ENCODE measurements around the gene ZAP70.
"Not testable (repeated sequence)": the region's sequence is repeated elsewhere in the genome, so short reads cannot be mapped to it uniquely, and the experiment has no call there.

The ZAP70 gene

DNA sequence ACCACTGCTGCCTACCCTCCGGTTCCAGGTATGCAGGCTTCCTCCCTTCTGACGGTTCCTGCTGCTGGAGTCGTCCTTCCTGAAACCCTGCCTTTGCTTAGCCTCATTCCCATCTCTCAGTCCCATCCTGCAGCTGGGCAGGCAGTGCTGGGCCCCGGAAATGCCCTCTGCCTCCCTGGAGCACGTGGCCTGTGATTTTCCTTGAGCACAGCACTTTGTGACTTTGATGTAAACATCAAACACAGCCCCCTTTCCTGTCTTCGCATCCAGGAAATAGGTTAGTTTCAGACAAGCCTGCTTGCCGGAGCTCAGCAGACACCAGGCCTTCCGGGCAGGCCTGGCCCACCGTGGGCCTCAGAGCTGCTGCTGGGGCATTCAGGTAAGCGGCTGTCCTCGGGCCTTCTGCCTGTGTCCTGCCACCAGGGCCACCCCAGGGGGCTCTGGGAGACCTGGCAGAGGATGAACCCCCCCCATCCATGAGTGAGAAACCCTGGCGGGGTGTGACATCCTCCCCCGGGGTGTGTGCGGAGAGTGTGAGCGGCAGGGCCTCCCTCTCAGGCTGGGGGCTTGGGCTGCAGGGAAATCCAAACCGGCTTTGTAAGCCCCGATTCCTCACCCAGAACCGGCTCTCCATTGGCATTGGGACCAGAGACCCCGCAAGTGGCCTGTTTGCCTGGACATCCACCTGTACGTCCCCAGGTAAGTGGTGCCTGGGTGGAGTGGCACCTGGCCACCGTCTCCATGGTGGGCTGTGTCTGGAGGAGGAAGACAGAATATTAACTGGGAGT, at the start of gene ZAP70:
TSS of gene ZAP70 (plus strand) at position 281 of the 788 bp plus-strand sequence. CDS start 10,461 bp downstream, outside the sequence.
- peak; percentile 41 to 49 for DNase-seq (ENCODE audit: low read depth in 1 of 2, low spot score in 1 of 2)

DNA sequence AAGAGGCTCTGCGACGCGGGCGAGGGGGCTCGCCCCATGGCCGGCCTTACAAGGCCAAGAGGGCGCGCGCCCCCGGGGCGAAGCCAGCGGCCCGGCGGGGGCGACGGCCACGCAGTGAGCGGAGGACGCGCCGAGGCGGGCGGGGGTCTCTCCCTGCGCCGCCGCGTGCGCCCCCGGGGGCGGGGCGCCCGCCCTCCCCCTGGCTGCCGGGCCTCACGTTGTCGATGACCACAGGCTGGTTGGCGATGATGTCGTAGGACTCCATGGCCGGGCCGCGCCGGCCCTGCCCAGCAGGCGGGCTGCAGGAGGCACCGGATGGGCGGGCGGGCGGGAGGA, 49.8 kb upstream of the ZAP70 start:
- no peak for DNase-seq (ENCODE audit: low read depth in 1 of 2, low spot score in 1 of 2)

- DNase-seq (ENCODE audit: low read depth in 1 of 2, low spot score in 1 of 2) = peak; percentile 88 to 96
Observed at GRCh38 chr2:97663962-97664635, 49.3 kb upstream of the ZAP70 start, which contains the start of gene ACTR1B. ACTR1B (minus strand) TSS chr2:97664044; CDS start chr2:97663890, 154 bp downstream.

- DNase-seq (ENCODE audit: low read depth in 1 of 2, low spot score in 1 of 2) = no peak
Observed at GRCh38 chr2:97664636-97664970, 48.8 kb upstream of the ZAP70 start.

DNA sequence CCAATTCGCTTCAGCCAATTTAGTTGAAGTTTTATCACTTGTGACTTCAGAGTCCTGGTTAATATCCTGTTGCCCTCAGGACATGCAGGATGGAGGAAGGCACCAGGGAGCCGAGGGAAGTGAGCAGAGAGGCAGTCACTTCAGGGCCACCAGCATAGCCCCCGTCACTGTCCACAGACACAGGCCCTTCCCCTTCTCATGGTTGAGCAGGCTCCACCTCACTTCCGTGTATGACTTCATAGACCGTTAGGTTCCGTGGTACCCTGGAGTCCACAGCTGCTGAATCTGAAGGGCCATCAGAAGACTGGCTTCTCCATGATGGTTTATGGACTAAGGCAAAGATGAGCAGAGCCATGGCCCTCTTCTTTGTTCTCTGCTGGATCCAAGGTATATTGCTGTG, 43.9 kb upstream of the ZAP70 start, which contains the start of gene C2orf92:
TSS of gene C2orf92 (plus strand) at position 266 of the 400 bp plus-strand sequence. CDS start at position 342, 76 bp downstream.
- no peak for DNase-seq (ENCODE audit: low read depth in 1 of 2, low spot score in 1 of 2)

GRCh38 chr2:97670471-97670870, 42.9 kb upstream of the ZAP70 start:
- DNase-seq (ENCODE audit: low read depth in 1 of 2, low spot score in 1 of 2) = no peak

DNA sequence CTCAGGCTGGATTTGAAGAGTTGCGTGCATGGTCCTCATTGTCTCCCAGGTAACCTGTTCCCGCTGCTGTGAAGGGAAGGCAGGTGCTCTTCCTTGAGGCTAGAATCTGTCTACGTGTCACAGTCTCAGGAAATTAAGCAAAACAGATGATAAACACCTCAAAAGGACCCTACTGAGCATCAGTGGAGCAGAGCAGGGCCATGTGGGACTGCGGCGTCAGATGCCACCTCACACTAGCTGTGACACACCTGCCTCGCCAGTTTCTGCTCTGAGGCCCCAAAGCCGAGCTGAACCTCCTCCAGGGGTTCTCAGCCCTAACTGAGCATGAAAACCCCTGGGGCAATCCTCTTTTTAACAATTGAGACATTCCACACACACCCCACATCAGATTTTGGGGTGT, 41.9 kb upstream of the ZAP70 start:
- DNase-seq (ENCODE audit: low read depth in 1 of 2, low spot score in 1 of 2) = no peak

- not testable (repeated sequence) for DNase-seq (ENCODE audit: low read depth in 1 of 2, low spot score in 1 of 2)
Observed at GRCh38 chr2:97672606-97673140, 40.7 kb upstream of the ZAP70 start.

- DNase-seq (ENCODE audit: low read depth in 1 of 2, low spot score in 1 of 2) = no peak
Observed at GRCh38 chr2:97673182-97673914, 40.0 kb upstream of the ZAP70 start.

DNA sequence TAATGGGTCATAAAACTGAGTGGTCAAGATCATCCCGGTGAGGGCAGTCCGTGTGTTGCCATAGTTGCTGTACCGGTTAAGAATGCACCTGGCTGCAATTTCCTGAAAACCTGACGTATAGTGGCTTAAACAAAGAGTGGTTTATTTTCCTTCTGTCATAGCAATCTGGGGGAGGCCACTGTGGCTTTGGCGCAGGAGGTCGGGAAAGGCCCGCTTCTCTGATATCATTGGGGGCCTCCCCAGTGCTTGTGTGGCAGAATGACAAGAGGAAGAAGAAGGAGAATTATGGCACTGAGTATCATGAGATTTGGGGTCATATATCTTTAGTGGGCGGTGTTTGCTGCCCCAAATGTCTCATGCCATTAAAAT, 39.5 kb upstream of the ZAP70 start:
- DNase-seq (ENCODE audit: low read depth in 1 of 2, low spot score in 1 of 2) = no peak

DNA sequence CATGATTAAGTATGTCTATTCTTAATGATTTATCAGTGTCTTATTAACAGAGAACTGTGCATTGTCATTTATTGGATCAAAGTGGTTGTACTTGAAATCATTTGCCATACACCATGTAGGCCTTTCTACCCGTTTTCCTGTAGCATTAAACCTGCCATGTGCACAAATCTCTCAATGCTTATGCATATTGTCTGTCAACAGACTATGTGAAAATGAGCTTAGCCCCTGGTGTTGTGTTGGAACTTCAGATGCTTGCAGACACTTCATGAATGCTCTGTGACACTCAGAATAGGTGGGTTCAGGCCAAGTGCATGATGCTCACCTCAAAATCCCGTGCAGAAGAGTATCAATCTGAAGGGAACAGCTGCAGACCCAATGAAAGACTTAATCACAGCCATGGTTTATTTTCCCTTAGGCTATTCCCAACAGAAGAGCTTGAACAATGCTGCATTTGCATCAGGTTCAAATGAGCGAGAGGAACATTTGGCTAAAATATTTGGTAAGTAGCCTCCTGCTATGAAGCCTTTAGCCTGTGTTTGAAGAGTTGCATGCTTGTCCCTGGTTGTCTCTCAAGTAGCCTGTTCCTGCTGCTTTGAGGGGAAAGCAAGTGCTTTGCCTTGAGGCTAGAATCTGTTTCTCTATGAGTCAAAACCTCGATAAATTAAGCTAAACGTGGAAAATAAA, 37.8 kb upstream of the ZAP70 start:
- DNase-seq (ENCODE audit: low read depth in 1 of 2, low spot score in 1 of 2) = no peak

- no peak for DNase-seq (ENCODE audit: low read depth in 1 of 2, low spot score in 1 of 2)
Observed at GRCh38 chr2:97676620-97677019, 36.8 kb upstream of the ZAP70 start.

DNA sequence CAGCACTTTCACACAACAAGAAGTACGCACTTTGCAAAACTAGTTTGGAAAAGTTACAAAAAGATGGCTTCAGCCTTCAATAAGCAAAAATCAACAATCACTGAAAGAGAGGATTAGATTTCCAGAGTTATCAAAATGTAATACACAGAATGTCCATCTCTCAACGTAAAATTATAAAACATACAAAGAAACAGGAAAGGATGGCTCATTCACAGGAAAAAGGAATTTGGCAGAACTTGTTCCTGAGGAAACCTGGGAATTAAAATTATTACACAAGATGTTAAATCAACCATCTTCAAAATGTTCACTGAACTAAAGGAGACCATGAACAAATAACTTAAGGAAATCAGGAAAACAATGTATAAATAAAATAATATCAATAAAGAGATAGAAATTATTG, 35.9 kb upstream of the ZAP70 start:
- no peak for DNase-seq (ENCODE audit: low read depth in 1 of 2, low spot score in 1 of 2)

GRCh38 chr2:97678298-97678697, 35.1 kb upstream of the ZAP70 start:
- no peak for DNase-seq (ENCODE audit: low read depth in 1 of 2, low spot score in 1 of 2)

- not testable (repeated sequence) for DNase-seq (ENCODE audit: low read depth in 1 of 2, low spot score in 1 of 2)
Observed at GRCh38 chr2:97687235-97687634, 26.1 kb upstream of the ZAP70 start.

GRCh38 chr2:97688062-97688827, 25.1 kb upstream of the ZAP70 start:
- no peak for DNase-seq (ENCODE audit: low read depth in 1 of 2, low spot score in 1 of 2)

DNA sequence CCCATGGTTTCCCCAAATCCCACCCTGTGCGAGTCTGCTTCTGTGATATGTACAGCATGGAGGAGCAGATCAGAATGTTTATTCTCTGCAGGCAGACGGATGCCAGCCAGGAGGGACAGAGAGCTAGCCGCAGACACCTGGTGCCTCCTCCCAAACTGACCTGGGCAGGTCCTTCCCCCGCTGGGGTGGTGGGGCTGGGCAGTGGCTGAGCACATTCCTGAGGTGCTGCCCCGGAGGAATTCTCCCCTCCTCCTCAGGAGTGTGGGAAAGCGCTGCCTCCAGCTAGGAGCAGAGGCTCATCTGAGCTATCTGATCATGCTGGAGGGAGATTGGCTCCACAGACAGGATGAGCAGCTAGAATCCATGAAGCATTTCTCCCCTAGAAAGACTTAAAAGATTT, 22.2 kb upstream of the ZAP70 start:
- DNase-seq (ENCODE audit: low read depth in 1 of 2, low spot score in 1 of 2) = no peak

DNA sequence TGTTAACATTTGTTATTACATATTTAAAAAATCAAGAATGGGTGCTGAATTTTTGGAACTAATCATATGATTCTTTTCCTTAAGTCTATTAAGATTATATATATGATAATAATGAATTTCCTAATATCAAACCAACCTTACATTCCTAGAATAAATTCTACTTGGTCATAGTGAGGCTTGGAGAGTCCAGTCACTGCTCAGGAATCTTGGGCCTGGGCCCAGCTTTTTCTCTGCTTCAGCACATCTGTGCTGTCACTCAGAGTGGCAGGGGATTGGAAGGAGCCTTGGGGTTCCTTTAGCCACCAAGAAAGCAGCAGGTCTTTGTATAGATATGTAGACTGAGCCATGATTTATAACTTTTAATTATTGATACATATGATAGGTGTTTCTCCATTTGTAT, 19.9 kb upstream of the ZAP70 start:
- DNase-seq (ENCODE audit: low read depth in 1 of 2, low spot score in 1 of 2) = no peak

GRCh38 chr2:97695744-97696143, 17.6 kb upstream of the ZAP70 start:
- no peak for DNase-seq (ENCODE audit: low read depth in 1 of 2, low spot score in 1 of 2)

All from activated CD4-positive, alpha-beta T cell treated with anti-CD3 and anti-CD28 coated beads, Interleukin-2, amount 50 U/mL, for 24 hours (primary cell).